Measurements from ENCODE around the gene RAP1B.

The RAP1B gene

GRCh38 chr12:68612697-68613096 is 2.0 kb downstream of the RAP1B start:
- H3K27me3 ChIP-seq (ENCODE audit: control insufficient read depth, insufficient read depth, low read length) = no peaks in the 10 kb centered on the region
- H3K4me2 ChIP-seq (ENCODE audit: low read length) = peak overlapping the region; percentile 89
- peaks cover 51% of the 10 kb centered on the region for H3K79me2 ChIP-seq
- no peaks in the 10 kb centered on the region for H3K36me3 ChIP-seq (ENCODE audit: control insufficient read depth, insufficient read depth, low read length)
- H3K9ac ChIP-seq = peak overlapping the region; percentile 8
- no peak overlapping the region for H2AFZ ChIP-seq
- no peaks in the 10 kb centered on the region for H3K9me3 ChIP-seq (ENCODE audit: control insufficient read depth, low read length)
- peak overlapping the region; percentile 78 for H3K4me3 ChIP-seq (ENCODE audit: low read depth, low read length)
- H3K4me1 ChIP-seq = peaks cover 16% of the 10 kb centered on the region
- peak overlapping the region; percentile 98 for H3K27ac ChIP-seq
- no peak for TF ChIP-seq CTCF (IDR thresholded peaks at IDR 0.05)

GRCh38 chr12:68613209-68613904 is 2.7 kb downstream of the RAP1B start:
- no peak overlapping the region for H3K9ac ChIP-seq
- no peak overlapping the region for H3K4me3 ChIP-seq (ENCODE audit: low read depth, low read length)
- peaks cover 58% of the 10 kb centered on the region for H3K79me2 ChIP-seq
- H3K4me2 ChIP-seq (ENCODE audit: low read length) = peak overlapping the region; percentile 89
- no peaks in the 10 kb centered on the region for H3K27me3 ChIP-seq (ENCODE audit: control insufficient read depth, insufficient read depth, low read length)
- peak overlapping the region; percentile 98 for H3K27ac ChIP-seq
- TF ChIP-seq CTCF (IDR thresholded peaks at IDR 0.05) = no peak
- H3K4me1 ChIP-seq = peaks cover 17% of the 10 kb centered on the region
- no peaks in the 10 kb centered on the region for H3K9me3 ChIP-seq (ENCODE audit: control insufficient read depth, low read length)
- H3K36me3 ChIP-seq (ENCODE audit: control insufficient read depth, insufficient read depth, low read length) = no peaks in the 10 kb centered on the region
- no peak overlapping the region for H2AFZ ChIP-seq

GRCh38 chr12:68614105-68614679 is 3.5 kb downstream of the RAP1B start:
- TF ChIP-seq CTCF (IDR thresholded peaks at IDR 0.05) = no peak
- H3K4me1 ChIP-seq = peaks cover 17% of the 10 kb centered on the region
- no peak overlapping the region for H3K9ac ChIP-seq
- H3K4me2 ChIP-seq (ENCODE audit: low read length) = peak overlapping the region; percentile 3
- peaks cover 65% of the 10 kb centered on the region for H3K79me2 ChIP-seq
- no peaks in the 10 kb centered on the region for H3K9me3 ChIP-seq (ENCODE audit: control insufficient read depth, low read length)
- no peaks in the 10 kb centered on the region for H3K36me3 ChIP-seq (ENCODE audit: control insufficient read depth, insufficient read depth, low read length)
- no peaks in the 10 kb centered on the region for H3K27me3 ChIP-seq (ENCODE audit: control insufficient read depth, insufficient read depth, low read length)
- H3K27ac ChIP-seq = peak overlapping the region; percentile 1
- no peak overlapping the region for H3K4me3 ChIP-seq (ENCODE audit: low read depth, low read length)
- H2AFZ ChIP-seq = no peak overlapping the region

- no peak overlapping the region for H3K9ac ChIP-seq
- peaks cover 17% of the 10 kb centered on the region for H3K4me1 ChIP-seq
Measured at GRCh38 chr12:68614769-68615168, 4.1 kb downstream of the RAP1B start.

More at GRCh38 chr12:68614769-68615168, 4.1 kb downstream of the RAP1B start:
- H3K27ac ChIP-seq = peak overlapping the region; percentile 1
- no peak overlapping the region for H2AFZ ChIP-seq
- H3K79me2 ChIP-seq = peaks cover 71% of the 10 kb centered on the region
- no peak overlapping the region for H3K4me3 ChIP-seq (ENCODE audit: low read depth, low read length)
- H3K9me3 ChIP-seq (ENCODE audit: control insufficient read depth, low read length) = no peaks in the 10 kb centered on the region
- no peak for TF ChIP-seq CTCF (IDR thresholded peaks at IDR 0.05)
- no peaks in the 10 kb centered on the region for H3K36me3 ChIP-seq (ENCODE audit: control insufficient read depth, insufficient read depth, low read length)
- H3K4me2 ChIP-seq (ENCODE audit: low read length) = no peak overlapping the region
- no peaks in the 10 kb centered on the region for H3K27me3 ChIP-seq (ENCODE audit: control insufficient read depth, insufficient read depth, low read length)

Data from parathyroid adenoma (tissue), 2 donors.